GM23338 (cell line): ENCODE measurements around the gene FMR1. TPM values are rescaled to one million over a fixed set of nuclear protein-coding genes. Genes with fewer than 3 reads are reported as not detected.

ENCODE experiments used
- ATAC-seq: fragments of 200-7000 bp; cut with Tn5 transposase; 3 replicates; pipeline ENCODE4 v1.9.1; 2020
- DNase-seq: peaks from one replicate; pipeline ENCODE4 v3.0.0-alpha.2; 2015; ENCODE audit warnings: low spot score
- H2AFZ ChIP-seq: fragments of 200-600 bp; sonication (generic); 2 replicates; pipeline ENCODE4 v1.8.0; 2016; ENCODE audit warnings: antibody characterized with exemption, mild to moderate bottlenecking, moderate library complexity
- H3F3A ChIP-seq: fragments of 200-600 bp; sonication (generic); replicated peaks from 2 replicates; pipeline ENCODE4 v1.8.0; 2017; ENCODE audit warnings: antibody characterized with exemption, mixed run types, low read depth
- H3K27ac ChIP-seq: fragments of 200-600 bp; sonication (generic); 2 replicates; pipeline ENCODE4 v1.6.1; 2016; ENCODE audit warnings: low read depth
- H3K27me3 ChIP-seq: fragments of 200-600 bp; sonication (generic); 2 replicates; pipeline ENCODE4 v1.8.0; 2016; ENCODE audit warnings: mild to moderate bottlenecking, mixed run types, moderate library complexity; ENCODE audit not compliant: insufficient read depth
- H3K36me3 ChIP-seq: fragments of 200-600 bp; sonication (generic); 2 replicates; pipeline ENCODE4 v1.8.0; 2016; ENCODE audit warnings: mild to moderate bottlenecking; ENCODE audit not compliant: insufficient read depth
- H3K4me1 ChIP-seq: fragments of 200-600 bp; sonication (generic); 2 replicates; pipeline ENCODE4 v1.8.0; 2016; ENCODE audit warnings: mild to moderate bottlenecking, moderate library complexity; ENCODE audit not compliant: insufficient read depth
- H3K4me2 ChIP-seq: fragments of 200-600 bp; sonication (generic); 2 replicates; pipeline ENCODE4 v1.7.1; 2017; ENCODE audit warnings: mixed run types
- H3K4me3 ChIP-seq: fragments of 200-600 bp; sonication (generic); 2 replicates; pipeline ENCODE4 v1.6.1; 2016; ENCODE audit warnings: mixed run types
- H3K79me2 ChIP-seq: fragments of 200-600 bp; sonication (generic); replicated peaks from 2 replicates; pipeline ENCODE4 v1.8.0; 2017; ENCODE audit warnings: mild to moderate bottlenecking; ENCODE audit not compliant: insufficient read depth
- H3K9me2 ChIP-seq: fragments of 200-600 bp; sonication (generic); 2 replicates; pipeline ENCODE4 v1.8.0; 2017; ENCODE audit not compliant: insufficient read depth
- H4K20me1 ChIP-seq: fragments of 200-600 bp; sonication (generic); replicated peaks from 2 replicates; pipeline ENCODE4 v1.8.0; 2017; ENCODE audit warnings: mild to moderate bottlenecking; ENCODE audit not compliant: insufficient read depth
- H3K27ac Mint-ChIP-seq: 2 replicates; pipeline ENCODE4 v1.8.0; 2020; ENCODE audit warnings: inconsistent platforms, mild to moderate bottlenecking, moderate library complexity, mixed read lengths
- H3K27me3 Mint-ChIP-seq: 3 replicates; pipeline ENCODE4 v1.8.0; 2022; ENCODE audit warnings: low read depth, mild to moderate bottlenecking, moderate library complexity, mixed read lengths, inconsistent platforms; ENCODE audit not compliant: insufficient read depth, poor library complexity
- H3K36me3 Mint-ChIP-seq: 3 replicates; pipeline ENCODE4 v1.8.0; 2021; ENCODE audit warnings: low read depth, mild to moderate bottlenecking, inconsistent platforms, moderate library complexity, mixed read lengths
- H3K4me1 Mint-ChIP-seq: 3 replicates; pipeline ENCODE4 v1.8.0; 2020; ENCODE audit warnings: mild to moderate bottlenecking, inconsistent platforms, mixed read lengths
- H3K4me3 Mint-ChIP-seq: 3 replicates; pipeline ENCODE4 v1.8.0; 2021; ENCODE audit warnings: moderate library complexity, mild to moderate bottlenecking, inconsistent platforms, mixed read lengths
- H3K9me3 Mint-ChIP-seq: 3 replicates; pipeline ENCODE4 v1.8.0; 2020; ENCODE audit warnings: moderate library complexity, mild to moderate bottlenecking, inconsistent platforms, mixed read lengths
- CTCF ChIP-seq, 2 experiments: fragments of 200-600 bp in 1 of 2; sonication (generic) in 1 of 2; conservative IDR thresholded peaks; 2 replicates each; pipeline versions ENCODE4 v1.5.1 to v1.6.1; 2016 to 2017; ENCODE audit warnings: antibody characterized with exemption in 2 of 2, low read depth in 2 of 2, mild to moderate bottlenecking in 2 of 2, moderate library complexity in 1 of 2
- ETS1 ChIP-seq: IDR thresholded peaks from 2 replicates; pipeline ENCODE4 v1.6.1; 2016; ENCODE audit warnings: antibody characterized with exemption
- EZH2 ChIP-seq: fragments of 200-600 bp; sonication (generic); IDR thresholded peaks from one replicate; pipeline ENCODE4 v1.8.0; 2017; ENCODE audit warnings: antibody characterized with exemption, mild to moderate bottlenecking, low read depth; ENCODE audit not compliant: unreplicated experiment
- EZH2phosphoT487 ChIP-seq: fragments of 200-600 bp; sonication (generic); IDR thresholded peaks from one replicate; pipeline ENCODE4 v1.8.1; 2018; ENCODE audit warnings: antibody characterized with exemption; ENCODE audit not compliant: unreplicated experiment
- JUNB ChIP-seq: IDR thresholded peaks from one replicate; pipeline ENCODE4 v1.6.1; 2016; ENCODE audit warnings: antibody characterized with exemption; ENCODE audit not compliant: unreplicated experiment
- NANOG ChIP-seq: IDR thresholded peaks from 2 replicates; pipeline ENCODE4 v1.6.1; 2016; ENCODE audit warnings: antibody characterized with exemption, borderline replicate concordance
- POLR2AphosphoS5 ChIP-seq: IDR thresholded peaks from 2 replicates; pipeline ENCODE4 v1.6.1; 2016; ENCODE audit warnings: antibody characterized with exemption, low read depth
- REST ChIP-seq: IDR thresholded peaks from one replicate; pipeline ENCODE4 v1.6.1; 2018; ENCODE audit warnings: antibody characterized with exemption; ENCODE audit not compliant: unreplicated experiment
- STAT1 ChIP-seq: IDR thresholded peaks from one replicate; pipeline ENCODE4 v1.6.1; 2016; ENCODE audit warnings: antibody characterized with exemption; ENCODE audit not compliant: unreplicated experiment
- ZNF114 ChIP-seq: fragments of 250-450 bp; sonication (Bioruptor Pico); IDR thresholded peaks from 2 replicates; pipeline ENCODE4 v1.5.0; 2020; ENCODE audit warnings: mild to moderate bottlenecking, moderate library complexity
- ZNF331 ChIP-seq: fragments of 250-450 bp; sonication (Bioruptor Pico); IDR thresholded peaks from 2 replicates; pipeline ENCODE4 v1.5.0; 2020; ENCODE audit warnings: low read depth, mild to moderate bottlenecking, moderate library complexity
- ZNF462 ChIP-seq: fragments of 250-450 bp; sonication (Bioruptor Pico); IDR thresholded peaks from 2 replicates; pipeline ENCODE4 v1.5.0; 2020; ENCODE audit warnings: mild to moderate bottlenecking, moderate library complexity
- polyA plus RNA-seq: library from polyadenylated mRNA; unstranded; fragments of >200 nt; fragmentation: Nextera tagmentation; extraction: Ambion mirVana; gene quantifications from 2 replicates; pipeline ENCODE4 v1.2.1, GENCODE V29; 2016
- total RNA-seq: library from RNA; depleted of rRNA; stranded (reverse); fragments of >200 nt; shearing (Covaris generic); gene quantifications from 2 replicates; pipeline ENCODE4 v1.2.3, GENCODE V29; 2014

FMR1 gene
- total and polyA plus RNA-seq, 2 experiments from 2014 or later = 17.1 to 44.3 TPM

- TF ChIP-seq ETS1 (no peak), STAT1 (no peak)
Observed at GRCh38 chrX:147950352-147950751, 38.6 kb downstream of the FMR1 start (continued).

- H3K9me3 Mint-ChIP-seq = no peaks in the 10 kb centered on the region
- DNase-seq = no peak
- no peaks in the 10 kb centered on the region for H3F3A ChIP-seq
- TF ChIP-seq REST (no peak), JUNB (no peak), ZNF331 (no peak), ETS1 (no peak), POLR2AphosphoS5 (no peak), ZNF462 (CRISPR knock-in tag) (no peak), STAT1 (no peak), ZNF114 (no peak), NANOG (no peak), EZH2phosphoT487 (no peak), EZH2 (no peak), CTCF (conservative IDR thresholded peaks at IDR 0.05; ENCODE audit: low read depth in 2 of 2) (no peak)
Observed at GRCh38 chrX:147953976-147954375, 42.3 kb downstream of the FMR1 start.

More at GRCh38 chrX:147953976-147954375, 42.3 kb downstream of the FMR1 start:
- H3K27me3 Mint-ChIP-seq = no peaks in the 10 kb centered on the region
- no peaks in the 10 kb centered on the region for H3K79me2 ChIP-seq
- no peak overlapping the region for H2AFZ ChIP-seq
- H3K9me2 ChIP-seq = no peaks in the 10 kb centered on the region
- H3K4me1 Mint-ChIP-seq = no peaks in the 10 kb centered on the region
- H3K27ac Mint-ChIP-seq = no peak overlapping the region
- peaks cover 6% of the 10 kb centered on the region; the same call in 1 of the 3 replicates for H3K36me3 Mint-ChIP-seq
- no peaks in the 10 kb centered on the region for H3K27me3 ChIP-seq
- no peak overlapping the region for H3K4me3 Mint-ChIP-seq
- H3K4me2 ChIP-seq = no peak overlapping the region
- ATAC-seq = no peak
- no peak overlapping the region for H3K27ac ChIP-seq
- H3K36me3 ChIP-seq = no peaks in the 10 kb centered on the region
- no peaks in the 10 kb centered on the region for H3K4me1 ChIP-seq
- H3K4me3 ChIP-seq = no peak overlapping the region
- H4K20me1 ChIP-seq = no peaks in the 10 kb centered on the region
